Uterus (tissue), 4 donors: ENCODE data around the gene TBC1D21. TPM values are rescaled to one million over a fixed set of nuclear protein-coding genes. Genes with fewer than 3 reads are reported as not detected.
A peak's percentile ranks its signal among the peaks of the same experiment; 100 is the strongest.

Experiments
- DNase-seq, 2 donors: peaks; one replicate each; pipeline ENCODE4 v3.0.0-alpha.2; 2019 to 2020
- H3K27ac ChIP-seq, 2 donors: fragments of 200-600 bp; sonication (generic); 1 replicate in 1 of 2; 2 replicates in 1 of 2; pipeline ENCODE4 v1.5.1; 2016 to 2018
- H3K27me3 ChIP-seq, 2 donors: fragments of 200-600 bp; sonication (generic); one replicate each; pipeline ENCODE4 v1.5.1; 2018 to 2019; ENCODE audit warnings: control low read depth in 1 of 2
- H3K36me3 ChIP-seq, 2 donors: fragments of 200-600 bp; sonication (generic); one replicate each; pipeline ENCODE4 v1.5.1; 2019; ENCODE audit warnings: control low read depth in 1 of 2
- H3K4me1 ChIP-seq, 2 donors: fragments of 200-600 bp; sonication (generic); one replicate each; pipeline ENCODE4 v1.5.1; 2018 to 2019; ENCODE audit warnings: control low read depth in 1 of 2
- H3K4me3 ChIP-seq, 2 donors: fragments of 200-600 bp; sonication (generic); 1 replicate in 1 of 2; 2 replicates in 1 of 2; pipeline ENCODE4 v1.5.1; 2018 to 2019; ENCODE audit warnings: mild to moderate bottlenecking in 1 of 2
- H3K9me3 ChIP-seq, 2 donors: fragments of 200-600 bp; sonication (generic); one replicate each; pipeline ENCODE4 v1.5.1; 2019; ENCODE audit warnings: control low read depth in 1 of 2
- POLR2A ChIP-seq, 2 donors: fragments of 450-650 bp; IDR thresholded peaks; one replicate each; pipeline ENCODE4 v1.6.1; 2016; ENCODE audit warnings: antibody characterized with exemption in 2 of 2, mild to moderate bottlenecking in 1 of 2, moderate library complexity in 1 of 2
- intact Hi-C: fragments of 100-400 bp; cut with DNase I; formaldehyde crosslinking; loops from one replicate; pipeline ENCODE4 v1.15.1; 2023; ENCODE audit warnings: low total_unique reads
- total RNA-seq, 4 donors: library from RNA; depleted of rRNA in 3 of 4; stranded (reverse); fragments of >200 nt in 3 of 4; gene quantifications; one replicate each; pipeline versions ENCODE4 v1.1.0 to v1.2.4, GENCODE V29; 2014 to 2023
- TF ChIP-seq, protein P1 (sequence below), 4 experiments: fragments of 200-600 bp in 2 of 4; fragments of 450-650 bp in 2 of 4; sonication (generic) in 2 of 4; IDR thresholded peaks; one replicate each; pipeline ENCODE4 v1.5.1; 2016 to 2019; ENCODE audit warnings: antibody characterized with exemption in 4 of 4, mild to moderate bottlenecking in 2 of 4, moderate library complexity in 1 of 4
- donor health status: DM: yes; HTN: yes; CAD: no.

The TBC1D21 gene
- total RNA-seq, 4 donors from 2014 or later = not detected

DNA sequence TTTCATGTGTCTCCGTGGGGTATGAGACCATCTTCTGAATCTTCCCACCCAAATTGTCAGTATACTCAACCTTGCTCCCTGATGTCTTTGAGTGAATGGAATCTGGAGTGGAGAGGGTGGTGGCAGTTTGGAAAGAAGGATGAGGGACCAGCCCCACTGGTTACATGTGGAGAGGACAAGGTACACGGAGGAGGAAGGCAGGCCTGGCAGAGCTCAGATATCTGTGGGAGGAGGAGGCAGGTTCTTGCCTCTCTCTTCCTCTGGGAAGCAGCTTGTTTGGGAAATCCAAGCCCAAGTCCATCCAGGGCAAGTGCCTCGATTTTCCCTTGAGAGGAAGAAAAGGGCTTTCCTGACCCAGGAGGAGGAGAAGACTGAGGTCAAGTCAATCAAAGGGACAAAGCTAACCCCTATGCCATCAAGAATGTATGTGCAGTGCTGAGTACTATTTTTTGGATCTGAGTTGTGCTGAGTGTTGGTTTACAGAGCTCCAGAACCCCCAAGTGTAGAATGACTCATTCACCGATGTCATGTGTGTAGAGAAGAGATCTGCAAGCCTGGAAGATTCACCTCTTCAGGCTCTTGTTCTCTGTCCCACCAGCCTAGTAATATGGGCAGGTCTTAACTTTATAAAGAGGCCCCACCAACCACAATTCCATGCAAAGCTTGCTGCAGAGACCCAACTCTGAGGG, 33.1 kb downstream of the TBC1D21 start:
- H3K9me3 ChIP-seq = no peaks in the 10 kb centered on the region
- H3K27ac ChIP-seq = no peak overlapping the region
- TF ChIP-seq, protein P1, sequence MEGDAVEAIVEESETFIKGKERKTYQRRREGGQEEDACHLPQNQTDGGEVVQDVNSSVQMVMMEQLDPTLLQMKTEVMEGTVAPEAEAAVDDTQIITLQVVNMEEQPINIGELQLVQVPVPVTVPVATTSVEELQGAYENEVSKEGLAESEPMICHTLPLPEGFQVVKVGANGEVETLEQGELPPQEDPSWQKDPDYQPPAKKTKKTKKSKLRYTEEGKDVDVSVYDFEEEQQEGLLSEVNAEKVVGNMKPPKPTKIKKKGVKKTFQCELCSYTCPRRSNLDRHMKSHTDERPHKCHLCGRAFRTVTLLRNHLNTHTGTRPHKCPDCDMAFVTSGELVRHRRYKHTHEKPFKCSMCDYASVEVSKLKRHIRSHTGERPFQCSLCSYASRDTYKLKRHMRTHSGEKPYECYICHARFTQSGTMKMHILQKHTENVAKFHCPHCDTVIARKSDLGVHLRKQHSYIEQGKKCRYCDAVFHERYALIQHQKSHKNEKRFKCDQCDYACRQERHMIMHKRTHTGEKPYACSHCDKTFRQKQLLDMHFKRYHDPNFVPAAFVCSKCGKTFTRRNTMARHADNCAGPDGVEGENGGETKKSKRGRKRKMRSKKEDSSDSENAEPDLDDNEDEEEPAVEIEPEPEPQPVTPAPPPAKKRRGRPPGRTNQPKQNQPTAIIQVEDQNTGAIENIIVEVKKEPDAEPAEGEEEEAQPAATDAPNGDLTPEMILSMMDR (IDR thresholded peaks at IDR 0.05) = no peak
- no peak for TF ChIP-seq POLR2A (IDR thresholded peaks at IDR 0.05)
- no peaks in the 10 kb centered on the region for H3K36me3 ChIP-seq
- H3K4me3 ChIP-seq = no peak overlapping the region
- DNase-seq = no peak
- no peaks in the 10 kb centered on the region for H3K4me1 ChIP-seq
- no peaks in the 10 kb centered on the region for H3K27me3 ChIP-seq
- intact Hi-C loops = no loop called here

DNA sequence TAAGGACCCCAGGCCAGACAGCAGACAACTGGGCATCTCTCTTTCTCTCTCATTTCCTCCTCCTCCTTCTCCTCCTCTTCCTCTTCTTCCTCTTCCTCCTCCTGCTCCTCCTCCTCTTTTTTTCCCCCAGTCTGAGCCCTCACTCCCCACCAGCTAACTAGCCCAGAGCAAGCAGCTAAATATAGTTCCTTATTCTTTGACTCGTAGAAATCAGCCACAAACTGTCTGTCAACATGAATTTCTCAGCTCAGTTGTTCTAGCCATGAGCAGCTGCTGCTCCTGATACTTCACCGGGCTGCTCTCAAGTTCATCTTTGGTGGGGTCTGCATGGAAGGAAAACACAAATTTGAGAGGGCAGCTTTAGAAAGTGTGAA, 33.7 kb downstream of the TBC1D21 start:
- TF ChIP-seq, protein P1 (IDR thresholded peaks at IDR 0.05) = no peak
- no peak for TF ChIP-seq POLR2A (IDR thresholded peaks at IDR 0.05)
- no peak overlapping the region for H3K27ac ChIP-seq
- H3K9me3 ChIP-seq = no peaks in the 10 kb centered on the region
- no peaks in the 10 kb centered on the region for H3K27me3 ChIP-seq
- no peak for DNase-seq
- no peaks in the 10 kb centered on the region for H3K4me1 ChIP-seq
- no peak overlapping the region for H3K4me3 ChIP-seq
- no peaks in the 10 kb centered on the region for H3K36me3 ChIP-seq
- intact Hi-C loops = no loop called here

DNA sequence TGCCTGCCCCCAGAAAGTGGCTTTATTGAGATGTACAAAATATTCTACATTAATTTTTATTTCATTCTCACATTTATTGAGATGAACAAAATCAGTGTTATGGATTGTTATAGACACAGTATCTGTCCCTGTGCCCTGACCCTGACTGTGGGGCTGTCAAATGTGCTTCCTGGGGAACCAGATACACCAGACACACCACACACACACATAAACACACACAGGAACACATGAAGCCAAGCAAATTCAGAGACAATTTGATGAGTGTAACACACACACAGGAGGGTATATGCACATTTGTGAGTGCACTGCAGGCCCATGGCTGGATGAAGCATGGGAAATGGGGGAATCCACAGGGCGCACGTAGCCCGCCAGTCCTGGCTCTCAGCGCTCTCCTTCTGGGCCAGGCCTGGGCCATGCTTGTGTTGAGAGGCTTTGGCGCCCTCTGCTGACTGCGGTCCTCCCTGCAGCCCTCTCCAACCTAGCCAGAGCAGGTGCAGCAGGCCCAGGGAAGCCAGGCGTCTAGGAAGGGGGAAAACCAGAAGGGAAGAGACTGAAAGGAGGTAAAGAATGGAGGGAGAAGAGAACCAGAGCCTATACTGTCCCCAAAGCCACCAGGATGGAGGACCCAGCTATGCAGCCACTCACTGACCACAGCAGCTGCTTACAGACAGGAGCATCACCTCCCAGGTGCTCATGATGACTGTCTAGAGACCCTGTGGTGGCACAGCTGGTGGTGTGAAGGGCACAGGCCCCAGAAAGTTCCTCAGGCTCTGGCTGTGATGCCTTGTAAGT, 34.9 kb downstream of the TBC1D21 start:
- H3K27ac ChIP-seq = no peak overlapping the region
- TF ChIP-seq POLR2A (IDR thresholded peaks at IDR 0.05) = no peak
- TF ChIP-seq, protein P1 (IDR thresholded peaks at IDR 0.05) = peak; percentile 67 to 86 (median 77)
- H3K9me3 ChIP-seq = no peaks in the 10 kb centered on the region
- DNase-seq = peak; percentile 66 to 76
- no peaks in the 10 kb centered on the region for H3K36me3 ChIP-seq
- no peak overlapping the region for H3K4me3 ChIP-seq
- no peaks in the 10 kb centered on the region for H3K27me3 ChIP-seq
- intact Hi-C loops = no loop called here
- H3K4me1 ChIP-seq = no peaks in the 10 kb centered on the region

GRCh38 chr15:73908822-73909122, 35.4 kb downstream of the TBC1D21 start:
- TF ChIP-seq POLR2A (IDR thresholded peaks at IDR 0.05) = no peak
- TF ChIP-seq, protein P1 (IDR thresholded peaks at IDR 0.05) = no peak
- intact Hi-C loops = no loop called here
- Histone ChIP-seq H3K27ac (no peak overlapping the region), H3K36me3 (no peaks in the 10 kb centered on the region), H3K4me1 (no peaks in the 10 kb centered on the region), H3K27me3 (no peaks in the 10 kb centered on the region), H3K9me3 (no peaks in the 10 kb centered on the region), H3K4me3 (no peak overlapping the region)
- DNase-seq = no peak

GRCh38 chr15:73909651-73910050, 36.3 kb downstream of the TBC1D21 start:
- no peaks in the 10 kb centered on the region for H3K36me3 ChIP-seq
- H3K27me3 ChIP-seq = no peaks in the 10 kb centered on the region
- no peaks in the 10 kb centered on the region for H3K4me1 ChIP-seq
- H3K4me3 ChIP-seq = no peak overlapping the region
- no peaks in the 10 kb centered on the region for H3K9me3 ChIP-seq
- H3K27ac ChIP-seq = no peak overlapping the region
- TF ChIP-seq POLR2A (IDR thresholded peaks at IDR 0.05) = no peak
- TF ChIP-seq, protein P1 (IDR thresholded peaks at IDR 0.05) = no peak
- intact Hi-C loops = no loop called here
- DNase-seq = no peak
